WTC11 (cell line): Measurements from ENCODE around the gene NTF3. TPM values are rescaled to one million over a fixed set of nuclear protein-coding genes. Genes with fewer than 3 reads are reported as not detected.

Experiments used
- ATAC-seq: fragments of 200-7000 bp; cut with Tn5 transposase; 2 replicates; pipeline ENCODE4 v1.10.0; 2021; ENCODE audit warnings: mild to moderate bottlenecking, moderate library complexity
- CTCF ChIA-PET: fragments of 300-600 bp; sonication (Branson Sonifier 250); formaldehyde crosslinking; loops from one replicate; lab custom pipeline; 2021; ENCODE audit warnings: antibody characterized with exemption; lab: Charles Lee
- POLR2A ChIA-PET: fragments of 350-600 bp; sonication (Branson Sonifier 250); formaldehyde crosslinking; loops from one replicate; lab custom pipeline; 2021; ENCODE audit warnings: antibody characterized with exemption; lab: Charles Lee
- DNase-seq: peaks from one replicate; pipeline ENCODE4 v3.0.0; 2021; ENCODE audit warnings: low spot score
- H3K27ac Mint-ChIP-seq: 2 replicates; pipeline ENCODE4 v1.8.0; 2021; ENCODE audit warnings: mixed read lengths
- H3K27me3 Mint-ChIP-seq: 2 replicates; pipeline ENCODE4 v1.8.0; 2021; ENCODE audit warnings: low read depth, mild to moderate bottlenecking, moderate library complexity, mixed read lengths
- H3K36me3 Mint-ChIP-seq: 2 replicates; pipeline ENCODE4 v1.8.0; 2021; ENCODE audit warnings: mixed read lengths
- H3K4me1 Mint-ChIP-seq: 2 replicates; pipeline ENCODE4 v1.8.0; 2022; ENCODE audit warnings: mixed read lengths
- H3K4me3 Mint-ChIP-seq: 2 replicates; pipeline ENCODE4 v1.8.0; 2021; ENCODE audit warnings: mild to moderate bottlenecking, moderate library complexity, mixed read lengths
- H3K9me3 Mint-ChIP-seq: 2 replicates; pipeline ENCODE4 v1.8.0; 2021; ENCODE audit warnings: mixed read lengths
- ELF4 ChIP-seq: sonication (generic); formaldehyde crosslinking; IDR thresholded peaks from 2 replicates; pipeline ENCODE4 v1.8.1; 2022; ENCODE audit warnings: low read depth, mild to moderate bottlenecking, moderate library complexity, missing genetic modification reagents
- ESRRA ChIP-seq: sonication (generic); formaldehyde crosslinking; IDR thresholded peaks from 2 replicates; pipeline ENCODE4 v1.8.1; 2022; ENCODE audit warnings: mild to moderate bottlenecking, missing genetic modification reagents, borderline replicate concordance
- GABPB1 ChIP-seq: sonication (generic); formaldehyde crosslinking; IDR thresholded peaks from 2 replicates; pipeline ENCODE4 v1.8.1; 2023; ENCODE audit warnings: mild to moderate bottlenecking, missing genetic modification reagents
- IRF2 ChIP-seq: sonication (generic); formaldehyde crosslinking; IDR thresholded peaks from 2 replicates; pipeline ENCODE4 v1.8.0; 2022; ENCODE audit warnings: low read depth, missing genetic modification reagents, borderline replicate concordance
- MLX ChIP-seq: sonication (generic); formaldehyde crosslinking; IDR thresholded peaks from 2 replicates; pipeline ENCODE4 v1.8.1; 2023; ENCODE audit warnings: mild to moderate bottlenecking, missing genetic modification reagents, moderate library complexity
- MXD4 ChIP-seq: fragments of 250-450 bp; sonication (Bioruptor Pico); IDR thresholded peaks from 2 replicates; pipeline ENCODE4 v1.8.0; 2021; ENCODE audit warnings: mild to moderate bottlenecking, moderate library complexity, borderline replicate concordance
- NFE2L1 ChIP-seq: sonication (generic); formaldehyde crosslinking; IDR thresholded peaks from 2 replicates; pipeline ENCODE4 v1.8.1; 2023; ENCODE audit warnings: missing genetic modification reagents
- ZBTB21 ChIP-seq: sonication (generic); formaldehyde crosslinking; IDR thresholded peaks from 2 replicates; pipeline ENCODE4 v1.8.1; 2023; ENCODE audit warnings: mild to moderate bottlenecking, missing genetic modification reagents, borderline replicate concordance
- ZBTB43 ChIP-seq: sonication (generic); formaldehyde crosslinking; IDR thresholded peaks from 2 replicates; pipeline ENCODE4 v1.8.1; 2023; ENCODE audit warnings: mild to moderate bottlenecking, missing genetic modification reagents
- ZMAT4 ChIP-seq: fragments of 250-450 bp; sonication (Bioruptor Pico); IDR thresholded peaks from 2 replicates; pipeline ENCODE4 v1.9.0; 2021; ENCODE audit warnings: mild to moderate bottlenecking
- ZNF263 ChIP-seq: sonication (generic); formaldehyde crosslinking; IDR thresholded peaks from 2 replicates; pipeline ENCODE4 v1.8.1; 2022; ENCODE audit warnings: low read depth, mild to moderate bottlenecking, moderate library complexity, missing genetic modification reagents
- total RNA-seq: library from RNA; stranded (reverse); gene quantifications from 3 replicates; pipeline ENCODE4 v1.2.3, GENCODE V29; 2021
- TF ChIP-seq, protein P1 (sequence below): sonication (generic); formaldehyde crosslinking; IDR thresholded peaks from 2 replicates; pipeline ENCODE4 v1.8.1; 2023; ENCODE audit warnings: mild to moderate bottlenecking, moderate library complexity, missing genetic modification reagents
- TF ChIP-seq, protein P2 (sequence below): sonication (generic); formaldehyde crosslinking; IDR thresholded peaks from 2 replicates; pipeline ENCODE4 v1.8.1; 2023; ENCODE audit warnings: mild to moderate bottlenecking, missing genetic modification reagents, borderline replicate concordance

Gene NTF3
- total RNA-seq, 1 experiment from 2014 or later: 1.3 TPM

- TF ChIP-seq ELF4 (CRISPR knock-in tag): no peak
Observed at GRCh38 chr12:5442251-5443006, 10.5 kb downstream of the NTF3 start (continued).

DNA sequence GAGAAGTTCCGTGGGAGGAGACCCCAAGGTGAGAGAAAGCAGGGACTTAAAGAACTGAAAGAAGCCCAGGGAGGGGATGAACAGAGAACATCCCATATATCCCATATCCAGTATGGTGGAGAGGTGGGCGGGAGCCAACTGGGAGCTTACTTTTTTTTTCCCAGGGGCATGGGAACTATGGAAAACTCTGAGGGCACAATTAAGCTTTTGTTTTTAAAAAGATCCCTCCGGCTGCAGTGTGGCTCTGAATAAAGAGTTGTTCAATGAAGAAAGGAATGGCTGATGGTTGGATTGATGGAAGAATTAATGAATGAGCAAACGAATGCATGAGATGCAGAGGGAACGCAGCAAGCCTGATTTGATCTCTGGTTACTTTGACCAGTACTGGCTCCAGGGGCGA, 12.6 kb downstream of the NTF3 start:
- H3K4me1 Mint-ChIP-seq: peaks cover 17% of the 10 kb centered on the region
- no peak for ATAC-seq
- no peaks in the 10 kb centered on the region for H3K36me3 Mint-ChIP-seq
- TF ChIP-seq ZNF263 (no peak), ZMAT4 (no peak), ESRRA (CRISPR knock-in tag) (no peak), ZBTB21 (CRISPR knock-in tag) (no peak), NFE2L1 (CRISPR knock-in tag) (no peak), MXD4 (CRISPR knock-in tag) (no peak), MLX (CRISPR knock-in tag) (no peak), ZBTB43 (no peak)
- TF ChIP-seq, protein P1, sequence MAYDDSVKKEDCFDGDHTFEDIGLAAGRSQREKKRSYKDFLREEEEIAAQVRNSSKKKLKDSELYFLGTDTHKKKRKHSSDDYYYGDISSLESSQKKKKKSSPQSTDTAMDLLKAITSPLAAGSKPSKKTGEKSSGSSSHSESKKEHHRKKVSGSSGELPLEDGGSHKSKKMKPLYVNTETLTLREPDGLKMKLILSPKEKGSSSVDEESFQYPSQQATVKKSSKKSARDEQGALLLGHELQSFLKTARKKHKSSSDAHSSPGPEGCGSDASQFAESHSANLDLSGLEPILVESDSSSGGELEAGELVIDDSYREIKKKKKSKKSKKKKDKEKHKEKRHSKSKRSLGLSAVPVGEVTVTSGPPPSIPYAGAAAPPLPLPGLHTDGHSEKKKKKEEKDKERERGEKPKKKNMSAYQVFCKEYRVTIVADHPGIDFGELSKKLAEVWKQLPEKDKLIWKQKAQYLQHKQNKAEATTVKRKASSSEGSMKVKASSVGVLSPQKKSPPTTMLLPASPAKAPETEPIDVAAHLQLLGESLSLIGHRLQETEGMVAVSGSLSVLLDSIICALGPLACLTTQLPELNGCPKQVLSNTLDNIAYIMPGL: no peak
- TF ChIP-seq, protein P2, sequence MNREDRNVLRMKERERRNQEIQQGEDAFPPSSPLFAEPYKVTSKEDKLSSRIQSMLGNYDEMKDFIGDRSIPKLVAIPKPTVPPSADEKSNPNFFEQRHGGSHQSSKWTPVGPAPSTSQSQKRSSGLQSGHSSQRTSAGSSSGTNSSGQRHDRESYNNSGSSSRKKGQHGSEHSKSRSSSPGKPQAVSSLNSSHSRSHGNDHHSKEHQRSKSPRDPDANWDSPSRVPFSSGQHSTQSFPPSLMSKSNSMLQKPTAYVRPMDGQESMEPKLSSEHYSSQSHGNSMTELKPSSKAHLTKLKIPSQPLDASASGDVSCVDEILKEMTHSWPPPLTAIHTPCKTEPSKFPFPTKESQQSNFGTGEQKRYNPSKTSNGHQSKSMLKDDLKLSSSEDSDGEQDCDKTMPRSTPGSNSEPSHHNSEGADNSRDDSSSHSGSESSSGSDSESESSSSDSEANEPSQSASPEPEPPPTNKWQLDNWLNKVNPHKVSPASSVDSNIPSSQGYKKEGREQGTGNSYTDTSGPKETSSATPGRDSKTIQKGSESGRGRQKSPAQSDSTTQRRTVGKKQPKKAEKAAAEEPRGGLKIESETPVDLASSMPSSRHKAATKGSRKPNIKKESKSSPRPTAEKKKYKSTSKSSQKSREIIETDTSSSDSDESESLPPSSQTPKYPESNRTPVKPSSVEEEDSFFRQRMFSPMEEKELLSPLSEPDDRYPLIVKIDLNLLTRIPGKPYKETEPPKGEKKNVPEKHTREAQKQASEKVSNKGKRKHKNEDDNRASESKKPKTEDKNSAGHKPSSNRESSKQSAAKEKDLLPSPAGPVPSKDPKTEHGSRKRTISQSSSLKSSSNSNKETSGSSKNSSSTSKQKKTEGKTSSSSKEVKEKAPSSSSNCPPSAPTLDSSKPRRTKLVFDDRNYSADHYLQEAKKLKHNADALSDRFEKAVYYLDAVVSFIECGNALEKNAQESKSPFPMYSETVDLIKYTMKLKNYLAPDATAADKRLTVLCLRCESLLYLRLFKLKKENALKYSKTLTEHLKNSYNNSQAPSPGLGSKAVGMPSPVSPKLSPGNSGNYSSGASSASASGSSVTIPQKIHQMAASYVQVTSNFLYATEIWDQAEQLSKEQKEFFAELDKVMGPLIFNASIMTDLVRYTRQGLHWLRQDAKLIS (CRISPR knock-in tag): no peak
- no peak overlapping the region for H3K27ac Mint-ChIP-seq
- no peak for DNase-seq
- POLR2A ChIA-PET: no interaction called here
- CTCF ChIA-PET: interaction anchor here (1.1 to 3.6 kb wide), 3 partner anchors 12 to 273 kb away, joined by 3 to 29 read pairs (median 9); partner anchors contain the start of gene NTF3
- no peaks in the 10 kb centered on the region for H3K27me3 Mint-ChIP-seq
- no peak overlapping the region for H3K4me3 Mint-ChIP-seq
- no peaks in the 10 kb centered on the region for H3K9me3 Mint-ChIP-seq

- no peaks in the 10 kb centered on the region for H3K36me3 Mint-ChIP-seq
- DNase-seq: no peak
- ChIA-PET CTCF (interaction anchor here (2.5 kb wide), 1 partner anchor 19 kb away, joined by 6 read pairs; no protein-coding TSS in a partner anchor), POLR2A (no interaction called here)
- no peaks in the 10 kb centered on the region for H3K27me3 Mint-ChIP-seq
- ATAC-seq: no peak
- no peaks in the 10 kb centered on the region for H3K4me1 Mint-ChIP-seq
- TF ChIP-seq GABPB1 (CRISPR knock-in tag) (no peak), IRF2 (CRISPR knock-in tag) (no peak)
- no peaks in the 10 kb centered on the region for H3K9me3 Mint-ChIP-seq
- H3K27ac Mint-ChIP-seq: no peak overlapping the region
- no peak overlapping the region for H3K4me3 Mint-ChIP-seq
Observed at GRCh38 chr12:5447320-5447719, 15.4 kb downstream of the NTF3 start.
